Measurements from ENCODE around the gene POLD4.

POLD4 gene

GRCh38 chr11:67366961-67367760, 13.8 kb upstream of the POLD4 start:
- TF ChIP-seq CTCF (IDR thresholded peaks at IDR 0.05; ENCODE audit: insufficient read depth, low read length, poor library complexity, severe bottlenecking) = no peak
- no peaks in the 10 kb centered on the region for H3K27me3 ChIP-seq (replicated peaks; ENCODE audit: control insufficient read depth, insufficient read depth, low read length)
- H3K4me3 ChIP-seq (replicated peaks; ENCODE audit: low read depth, low read length) = no peak overlapping the region
- DNase-seq (ENCODE audit: extremely low read depth, insufficient read length) = no peak
- no peaks in the 10 kb centered on the region for H3K36me3 ChIP-seq (ENCODE audit: control insufficient read depth, insufficient read depth, low read length)

GRCh38 chr11:67366546-67366945, 13.2 kb upstream of the POLD4 start:
- no peak for TF ChIP-seq CTCF (IDR thresholded peaks at IDR 0.05; ENCODE audit: insufficient read depth, low read length, poor library complexity, severe bottlenecking)
- Histone ChIP-seq H3K36me3 (ENCODE audit: control insufficient read depth, insufficient read depth, low read length) (no peaks in the 10 kb centered on the region), H3K27me3 (replicated peaks; ENCODE audit: control insufficient read depth, insufficient read depth, low read length) (no peaks in the 10 kb centered on the region), H3K4me3 (replicated peaks; ENCODE audit: low read depth, low read length) (no peak overlapping the region)
- no peak for DNase-seq (ENCODE audit: extremely low read depth, insufficient read length)

GRCh38 chr11:67365736-67366444, 12.5 kb upstream of the POLD4 start:
- DNase-seq (ENCODE audit: extremely low read depth, insufficient read length) = no peak
- H3K27me3 ChIP-seq (replicated peaks; ENCODE audit: control insufficient read depth, insufficient read depth, low read length) = no peaks in the 10 kb centered on the region
- H3K36me3 ChIP-seq (ENCODE audit: control insufficient read depth, insufficient read depth, low read length) = no peaks in the 10 kb centered on the region
- H3K4me3 ChIP-seq (replicated peaks; ENCODE audit: low read depth, low read length) = no peak overlapping the region
- no peak for TF ChIP-seq CTCF (IDR thresholded peaks at IDR 0.05; ENCODE audit: insufficient read depth, low read length, poor library complexity, severe bottlenecking)

- DNase-seq (ENCODE audit: extremely low read depth, insufficient read length) = no peak
- TF ChIP-seq CTCF (IDR thresholded peaks at IDR 0.05; ENCODE audit: insufficient read depth, low read length, poor library complexity, severe bottlenecking) = no peak
These were observed 11.7 kb upstream of the POLD4 start for GRCh38 chr11:67364783-67365722.

GRCh38 chr11:67364169-67364568, 10.8 kb upstream of the POLD4 start:
- Histone ChIP-seq H3K27me3 (replicated peaks; ENCODE audit: control insufficient read depth, insufficient read depth, low read length) (no peaks in the 10 kb centered on the region), H3K4me3 (replicated peaks; ENCODE audit: low read depth, low read length) (no peak overlapping the region), H3K36me3 (ENCODE audit: control insufficient read depth, insufficient read depth, low read length) (no peaks in the 10 kb centered on the region)
- no peak for TF ChIP-seq CTCF (IDR thresholded peaks at IDR 0.05; ENCODE audit: insufficient read depth, low read length, poor library complexity, severe bottlenecking)
- DNase-seq (ENCODE audit: extremely low read depth, insufficient read length) = no peak

More at GRCh38 chr11:67364783-67365722, 11.7 kb upstream of the POLD4 start:
- Histone ChIP-seq H3K27me3 (replicated peaks; ENCODE audit: control insufficient read depth, insufficient read depth, low read length) (no peaks in the 10 kb centered on the region), H3K36me3 (ENCODE audit: control insufficient read depth, insufficient read depth, low read length) (no peaks in the 10 kb centered on the region), H3K4me3 (replicated peaks; ENCODE audit: low read depth, low read length) (no peak overlapping the region)
